ENCODE results near the gene KCNJ18.
"Not testable (repeated sequence)": the region's sequence is repeated elsewhere in the genome, so short reads cannot be mapped to it uniquely, and the experiment has no call there.

KCNJ18 gene

DNA sequence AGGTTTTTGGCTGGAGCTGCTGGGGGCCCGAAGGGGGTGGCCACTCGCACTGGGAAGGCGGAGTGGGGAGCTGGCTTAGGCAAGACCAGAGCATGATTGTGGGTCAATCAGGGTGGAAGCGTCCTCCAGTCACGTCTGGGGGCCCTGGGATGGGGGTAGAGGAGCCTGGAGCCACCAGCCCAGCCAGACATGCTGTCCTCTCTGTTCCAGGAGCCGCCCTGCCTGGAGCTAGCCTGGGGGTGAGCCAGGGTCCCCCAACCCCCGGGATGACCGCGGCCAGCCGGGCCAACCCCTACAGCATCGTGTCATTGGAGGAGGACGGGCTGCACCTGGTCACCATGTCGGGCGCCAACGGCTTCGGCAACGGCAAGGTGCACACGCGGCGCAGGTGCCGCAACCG lies 10.2 kb downstream of the KCNJ18 start:
- DNase-seq (ENCODE audit: low read depth in 2 of 2, low spot score in 1 of 2) = not testable (repeated sequence)

DNA sequence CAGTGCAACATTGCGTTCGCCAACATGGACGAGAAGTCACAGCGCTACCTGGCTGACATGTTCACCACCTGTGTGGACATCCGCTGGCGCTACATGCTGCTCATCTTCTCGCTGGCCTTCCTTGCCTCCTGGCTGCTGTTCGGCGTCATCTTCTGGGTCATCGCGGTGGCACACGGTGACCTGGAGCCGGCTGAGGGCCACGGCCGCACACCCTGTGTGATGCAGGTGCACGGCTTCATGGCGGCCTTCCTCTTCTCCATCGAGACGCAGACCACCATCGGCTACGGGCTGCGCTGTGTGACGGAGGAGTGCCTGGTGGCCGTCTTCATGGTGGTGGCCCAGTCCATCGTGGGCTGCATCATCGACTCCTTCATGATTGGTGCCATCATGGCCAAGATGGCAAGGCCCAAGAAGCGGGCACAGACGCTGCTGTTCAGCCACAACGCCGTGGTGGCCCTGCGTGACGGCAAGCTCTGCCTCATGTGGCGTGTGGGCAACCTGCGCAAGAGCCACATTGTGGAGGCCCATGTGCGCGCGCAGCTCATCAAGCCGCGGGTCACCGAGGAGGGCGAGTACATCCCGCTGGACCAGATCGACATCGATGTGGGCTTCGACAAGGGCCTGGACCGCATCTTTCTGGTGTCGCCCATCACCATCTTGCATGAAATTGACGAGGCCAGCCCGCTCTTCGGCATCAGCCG lies 10.8 kb downstream of the KCNJ18 start:
- not testable (repeated sequence) for DNase-seq (ENCODE audit: low read depth in 2 of 2, low spot score in 1 of 2)

DNA sequence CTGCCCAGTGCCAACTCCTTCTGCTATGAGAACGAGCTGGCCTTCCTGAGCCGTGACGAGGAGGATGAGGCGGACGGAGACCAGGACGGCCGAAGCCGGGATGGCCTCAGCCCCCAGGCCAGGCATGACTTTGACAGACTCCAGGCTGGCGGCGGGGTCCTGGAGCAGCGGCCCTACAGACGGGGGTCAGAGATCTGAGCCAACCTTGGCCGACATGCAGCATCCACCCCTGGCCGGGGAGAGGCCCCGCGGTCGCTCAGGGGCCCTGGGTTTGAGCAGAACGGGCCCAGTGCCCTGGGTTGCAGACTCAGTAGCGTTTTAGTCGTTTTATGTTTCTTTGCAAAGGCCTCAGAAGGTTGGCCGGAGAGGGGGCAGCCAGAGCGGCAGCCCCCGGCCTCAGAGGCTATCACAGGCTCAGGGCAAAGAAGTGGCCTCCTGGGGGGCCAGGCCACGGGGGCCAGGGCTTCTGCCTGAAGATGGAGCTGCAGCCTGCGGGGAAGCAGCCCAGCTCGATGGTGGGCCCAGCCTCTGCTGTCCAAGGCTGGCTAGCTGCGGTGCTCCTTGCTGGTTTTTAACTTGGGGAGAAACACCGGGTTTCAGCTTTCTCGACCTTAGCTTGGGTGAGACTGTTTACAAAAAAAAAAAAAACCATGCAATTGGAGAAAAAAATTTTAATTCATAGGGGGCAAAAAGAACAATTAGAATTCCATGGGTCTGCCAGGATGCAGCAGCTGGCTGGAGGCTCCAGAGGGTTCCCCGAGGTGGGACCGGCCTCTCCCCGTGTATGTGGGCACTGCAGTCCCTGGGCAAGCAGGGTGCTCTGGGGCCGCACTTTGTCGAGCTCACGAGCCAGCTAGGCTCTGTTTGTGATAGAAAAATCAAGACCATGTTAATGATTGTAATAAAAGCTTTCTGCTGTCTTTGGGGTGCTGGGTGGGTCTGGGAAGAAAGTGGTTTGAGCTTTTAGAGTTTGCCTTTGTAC lies 11.9 kb downstream of the KCNJ18 start:
- not testable (repeated sequence) for DNase-seq (ENCODE audit: low read depth in 2 of 2, low spot score in 1 of 2)

DNA sequence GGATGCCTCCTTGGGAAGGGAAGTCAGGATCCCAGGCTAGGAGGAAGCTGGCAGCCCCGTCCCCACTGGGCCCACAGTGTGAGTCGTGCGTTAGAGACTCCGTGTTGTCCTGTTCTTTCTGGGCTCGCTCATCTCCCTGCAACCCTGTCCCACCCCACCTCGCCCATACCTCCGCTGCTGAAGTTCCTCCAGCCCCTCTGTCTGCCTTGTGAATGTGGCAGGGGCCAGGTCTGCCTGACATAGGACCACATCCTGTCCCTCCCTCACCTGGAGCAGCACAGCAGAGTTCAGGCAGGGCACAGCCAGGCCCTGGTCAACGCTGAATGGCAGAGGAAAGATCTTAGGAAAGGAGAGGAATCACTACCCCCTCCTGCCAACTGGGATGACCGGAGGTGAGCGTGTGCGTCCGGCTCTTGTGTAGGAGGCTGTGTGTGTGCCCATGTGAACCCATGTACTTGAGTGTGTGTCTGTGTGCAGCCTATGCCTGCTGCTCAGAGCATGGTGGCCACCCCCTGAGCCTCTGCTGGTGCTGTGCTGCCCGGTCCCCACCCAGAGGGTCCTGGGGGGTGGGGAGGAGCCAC lies 12.8 kb downstream of the KCNJ18 start:
- no peak for DNase-seq (ENCODE audit: low read depth in 2 of 2, low spot score in 1 of 2)

DNA sequence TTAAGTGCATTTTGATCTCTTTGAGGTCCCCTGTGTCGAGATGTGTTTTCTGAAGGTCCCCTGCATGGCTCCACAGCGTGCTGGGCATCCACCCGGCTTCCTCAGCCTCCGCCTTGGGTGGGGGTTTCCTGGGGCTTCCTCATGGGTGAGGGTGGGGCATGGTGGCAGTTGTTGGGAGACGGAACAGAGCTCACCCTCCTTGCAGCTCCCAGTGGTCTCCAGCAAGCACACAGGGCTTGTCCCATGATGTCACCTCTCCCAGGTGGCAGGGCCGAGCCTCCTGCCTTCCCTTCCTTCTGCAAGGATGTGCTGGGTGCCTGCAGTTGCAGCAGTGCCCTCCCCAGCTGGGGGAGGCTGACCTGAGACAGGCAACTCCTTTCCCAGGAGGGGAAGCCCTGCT lies 13.4 kb downstream of the KCNJ18 start:
- DNase-seq (ENCODE audit: low read depth in 2 of 2, low spot score in 1 of 2) = not testable (repeated sequence)

DNA sequence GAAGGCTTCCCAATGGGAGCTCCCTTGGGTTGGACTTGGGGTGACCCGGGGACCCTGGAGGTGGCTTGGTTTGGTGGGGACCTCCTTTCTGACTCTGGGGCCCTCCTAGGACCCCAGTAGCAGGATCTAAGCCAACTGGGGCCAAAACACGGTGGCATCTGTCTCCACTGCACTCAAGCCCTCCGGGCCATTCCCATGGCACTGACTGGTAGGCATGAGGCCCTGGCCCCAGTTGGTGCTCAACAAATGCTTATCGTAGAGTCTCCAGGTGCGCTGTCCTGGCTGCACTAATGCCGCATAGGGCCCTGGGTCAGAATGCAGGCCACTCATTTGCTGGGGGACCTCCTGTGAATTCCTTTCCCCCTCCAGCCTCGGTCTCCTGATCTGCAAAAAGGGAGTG lies 14.2 kb downstream of the KCNJ18 start:
- DNase-seq (ENCODE audit: low read depth in 2 of 2, low spot score in 1 of 2) = not testable (repeated sequence)

DNA sequence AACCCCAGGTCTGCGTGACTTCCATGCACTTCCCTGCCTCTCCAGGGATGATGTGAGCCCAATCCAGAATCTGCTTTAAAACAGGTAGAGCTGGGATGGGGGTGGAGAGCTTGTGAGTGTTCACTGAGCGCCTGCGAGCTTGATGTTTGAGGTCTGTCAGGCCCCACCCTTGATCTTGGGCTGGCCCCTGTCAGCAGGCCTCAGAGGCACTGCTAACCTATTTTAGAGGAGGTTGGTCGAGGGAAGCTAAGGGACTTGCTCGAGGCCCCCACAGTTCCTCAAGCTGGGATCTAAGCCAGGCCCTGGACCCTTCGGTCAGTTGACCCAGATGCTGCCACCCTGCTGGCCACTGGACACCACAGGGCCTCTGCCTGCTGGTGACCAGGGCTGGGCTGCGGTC lies 14.8 kb downstream of the KCNJ18 start:
- DNase-seq (ENCODE audit: low read depth in 2 of 2, low spot score in 1 of 2) = not testable (repeated sequence)

DNA sequence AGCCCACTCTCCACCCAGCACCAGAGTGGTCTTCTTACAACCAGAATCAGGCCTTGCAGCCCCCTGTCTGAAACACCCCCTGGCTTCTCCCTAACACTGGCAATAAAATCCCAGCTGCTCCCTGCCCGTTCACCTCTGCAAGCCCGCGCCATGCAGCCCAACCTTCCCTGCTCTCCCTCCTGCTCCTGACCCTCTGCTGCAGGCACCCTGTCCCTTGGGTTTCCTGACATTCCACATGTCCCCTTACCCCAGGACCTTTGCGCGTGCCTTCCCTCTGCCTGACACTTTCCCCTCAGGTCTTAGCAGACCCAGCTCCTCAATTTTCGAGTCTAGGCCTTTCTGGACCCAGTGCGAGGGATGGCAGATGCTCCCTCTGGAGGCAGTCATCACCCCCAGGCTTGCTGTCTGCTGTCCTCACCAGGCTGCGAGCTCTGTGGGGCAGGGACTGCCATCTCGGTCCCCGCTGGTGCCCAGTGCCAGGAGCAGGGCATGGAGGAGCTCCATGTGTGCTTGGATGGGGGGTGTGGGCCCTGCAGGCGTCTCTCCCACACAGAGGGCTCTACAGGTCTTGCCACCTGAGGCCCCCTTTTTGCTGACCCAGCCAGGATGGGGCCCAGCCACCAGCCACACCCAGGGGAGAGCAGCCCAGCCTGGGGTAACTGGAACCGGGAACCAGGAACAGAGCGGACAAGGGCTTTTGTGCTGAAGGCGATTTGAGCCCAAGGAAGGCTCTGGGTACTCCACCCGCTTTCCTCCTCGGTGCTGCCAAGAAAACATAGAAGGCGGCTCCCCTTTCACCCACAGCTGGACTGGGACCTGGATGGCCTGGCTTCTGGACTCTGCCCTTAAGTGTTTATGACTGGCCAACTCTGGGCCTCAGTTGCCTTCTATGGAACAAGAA lies 15.6 kb downstream of the KCNJ18 start:
- not testable (repeated sequence) for DNase-seq (ENCODE audit: low read depth in 2 of 2, low spot score in 1 of 2)

DNA sequence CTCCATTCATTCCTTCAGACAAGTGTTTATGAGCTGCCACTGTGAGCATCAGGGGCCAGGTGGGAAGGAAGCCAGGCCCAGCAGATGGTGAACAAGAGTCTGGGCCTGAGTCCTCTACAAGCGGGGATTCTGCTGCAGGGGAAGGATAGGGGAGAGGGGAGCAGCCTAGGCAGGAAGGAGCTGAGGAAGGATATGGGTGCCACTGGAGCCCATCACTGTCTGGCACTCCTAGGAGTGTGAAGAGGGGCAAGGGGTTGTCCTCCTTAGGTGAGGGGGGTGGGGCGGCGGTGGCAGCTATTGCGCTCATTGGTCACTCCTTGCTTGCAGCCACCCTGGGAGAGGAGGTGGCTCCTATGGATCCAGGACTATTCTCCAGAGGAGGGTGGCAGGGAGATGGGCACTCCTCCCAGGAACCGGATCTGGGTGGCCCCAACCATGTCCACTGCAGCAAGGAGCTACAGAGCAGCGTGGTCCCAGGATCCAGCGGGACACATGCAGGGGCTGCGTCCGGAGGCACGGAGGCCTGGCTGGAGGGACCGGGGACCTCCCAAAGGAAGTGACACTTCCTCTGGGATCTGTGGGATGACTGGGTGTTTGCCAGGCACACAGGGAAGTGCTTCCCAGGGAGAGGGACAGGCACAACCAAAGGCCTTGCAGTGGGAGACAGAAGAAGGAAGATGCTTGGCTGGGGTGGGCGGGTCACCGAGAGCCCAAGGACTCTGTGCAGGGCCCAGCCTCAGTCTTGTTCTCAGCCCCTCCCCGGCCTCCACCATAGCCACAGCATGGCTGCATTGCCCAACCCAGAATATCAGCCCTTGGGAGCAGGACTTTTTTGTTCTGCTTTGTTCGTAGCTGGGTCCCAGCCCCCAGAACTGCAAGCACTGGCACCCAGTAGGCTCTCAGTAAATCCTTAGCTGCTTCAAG lies 16.6 kb downstream of the KCNJ18 start:
- DNase-seq (ENCODE audit: low read depth in 2 of 2, low spot score in 1 of 2) = not testable (repeated sequence)

DNA sequence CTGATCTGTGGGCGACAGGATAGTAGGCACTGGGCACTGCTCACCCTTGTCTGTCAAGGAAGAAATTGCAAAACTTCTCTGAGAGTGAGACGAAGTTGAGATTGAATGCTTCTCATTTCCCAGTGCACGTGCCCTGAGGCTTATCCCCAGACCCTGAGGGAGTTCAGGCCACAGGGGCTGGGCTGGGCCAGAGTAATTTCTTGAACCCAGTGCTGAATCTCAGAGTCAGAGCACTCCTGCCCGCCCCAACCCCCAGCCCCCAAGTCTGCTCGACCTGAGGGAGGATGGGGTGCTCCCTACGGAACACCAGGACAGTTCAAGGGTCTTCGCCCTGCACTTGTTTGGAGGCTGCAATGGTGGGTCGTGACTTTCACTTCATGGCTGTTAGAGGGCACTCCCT lies 17.7 kb downstream of the KCNJ18 start:
- DNase-seq (ENCODE audit: low read depth in 2 of 2, low spot score in 1 of 2) = not testable (repeated sequence)

DNA sequence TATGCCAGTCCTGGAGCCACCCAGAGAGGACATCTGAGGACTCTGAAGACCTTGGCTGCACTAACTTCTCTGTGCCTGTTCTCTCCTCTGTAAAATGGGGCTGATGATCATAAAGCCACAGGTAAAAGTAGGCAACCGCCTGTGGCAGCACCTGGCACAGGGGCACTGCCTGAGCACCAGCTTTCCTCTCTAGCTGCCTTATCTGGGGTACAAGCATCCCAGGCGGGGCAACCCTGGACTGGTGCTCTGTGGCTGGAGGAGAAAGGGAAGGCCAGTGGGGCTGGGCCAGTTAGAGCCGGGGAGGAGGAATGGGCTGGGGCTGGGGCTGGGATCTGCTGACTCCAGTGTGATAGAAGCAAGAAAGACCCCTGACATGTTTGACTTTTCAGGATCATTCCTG lies 18.2 kb downstream of the KCNJ18 start:
- DNase-seq (ENCODE audit: low read depth in 2 of 2, low spot score in 1 of 2) = not testable (repeated sequence)

DNA sequence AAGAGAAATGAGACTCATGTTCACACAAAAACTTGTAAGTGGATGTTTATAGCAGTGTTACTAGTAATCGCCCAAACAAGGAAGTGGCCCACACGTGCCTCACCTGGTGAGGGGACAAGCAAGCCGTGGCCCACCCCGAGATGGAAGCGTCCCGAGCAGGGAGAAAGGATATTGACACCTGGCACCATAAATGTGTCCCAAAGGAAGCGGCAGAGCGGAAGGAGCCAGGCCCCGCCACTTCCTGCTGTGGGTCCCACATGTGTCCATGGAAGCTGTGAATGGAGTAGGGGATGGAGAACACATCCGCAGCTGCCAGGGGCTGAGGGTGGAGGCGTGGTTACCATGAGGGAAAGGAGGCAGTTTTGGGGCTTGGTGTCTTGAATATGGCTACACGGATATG lies 18.9 kb downstream of the KCNJ18 start:
- no peak for DNase-seq (ENCODE audit: low read depth in 2 of 2, low spot score in 1 of 2)

DNA sequence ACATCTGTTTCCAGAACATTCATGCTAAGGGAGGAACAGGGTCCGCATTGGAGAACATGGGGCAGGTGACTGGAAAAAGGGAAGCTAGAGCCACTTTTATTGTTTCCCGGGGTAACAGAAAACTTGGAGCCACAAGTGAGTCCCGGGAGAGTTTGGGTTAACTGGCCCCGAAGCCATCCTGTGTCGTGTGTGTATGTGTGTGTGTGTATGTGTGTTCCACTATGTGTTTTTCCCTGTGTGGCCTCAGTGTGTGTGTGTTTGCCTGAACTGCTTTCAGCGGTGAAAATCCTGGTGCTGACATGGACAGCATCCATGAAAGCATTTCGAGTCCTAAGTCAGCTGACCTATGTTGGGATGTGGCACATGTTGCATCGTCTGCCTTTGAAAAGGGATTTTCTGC lies 20.7 kb downstream of the KCNJ18 start:
- DNase-seq (ENCODE audit: low read depth in 2 of 2, low spot score in 1 of 2) = not testable (repeated sequence)

DNA sequence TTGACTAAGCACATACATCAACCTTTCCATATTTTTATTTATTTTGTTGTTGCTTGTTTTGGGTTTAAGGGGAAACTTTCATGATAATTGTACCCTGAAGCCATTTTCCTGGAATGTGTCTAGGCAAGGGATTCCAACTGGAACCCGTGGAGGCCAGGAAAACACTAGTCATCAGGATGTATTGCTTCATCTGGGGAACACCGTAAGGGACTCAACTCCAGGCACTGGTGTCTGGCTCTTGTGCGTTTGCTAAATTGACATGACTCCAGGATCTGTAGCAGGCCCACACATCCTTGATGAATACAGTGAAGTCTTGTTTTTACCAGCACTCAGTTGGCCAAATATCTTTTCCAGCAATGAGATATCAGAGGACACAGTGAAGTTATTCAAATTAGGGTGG lies 21.3 kb downstream of the KCNJ18 start:
- not testable (repeated sequence) for DNase-seq (ENCODE audit: low read depth in 2 of 2, low spot score in 1 of 2)

DNA sequence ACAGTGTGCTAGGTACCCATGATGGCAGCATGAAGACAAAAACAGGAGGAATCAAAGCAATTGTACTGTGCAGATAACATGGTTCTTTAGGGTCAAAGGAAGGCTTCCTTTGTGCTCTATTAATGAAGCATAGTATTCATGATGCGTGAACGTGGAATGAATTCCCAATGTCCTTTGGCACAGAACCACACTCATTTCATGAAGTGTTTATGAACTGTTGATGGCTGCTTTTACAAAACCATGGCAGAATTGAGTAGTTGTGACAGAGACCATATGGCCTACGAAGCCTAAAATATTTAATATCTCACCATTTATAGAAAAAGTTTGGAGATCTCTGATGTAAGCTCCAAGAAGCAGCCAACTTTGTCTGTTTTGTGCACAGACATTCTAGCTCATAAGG lies 22.4 kb downstream of the KCNJ18 start:
- not testable (repeated sequence) for DNase-seq (ENCODE audit: low read depth in 2 of 2, low spot score in 1 of 2)

DNA sequence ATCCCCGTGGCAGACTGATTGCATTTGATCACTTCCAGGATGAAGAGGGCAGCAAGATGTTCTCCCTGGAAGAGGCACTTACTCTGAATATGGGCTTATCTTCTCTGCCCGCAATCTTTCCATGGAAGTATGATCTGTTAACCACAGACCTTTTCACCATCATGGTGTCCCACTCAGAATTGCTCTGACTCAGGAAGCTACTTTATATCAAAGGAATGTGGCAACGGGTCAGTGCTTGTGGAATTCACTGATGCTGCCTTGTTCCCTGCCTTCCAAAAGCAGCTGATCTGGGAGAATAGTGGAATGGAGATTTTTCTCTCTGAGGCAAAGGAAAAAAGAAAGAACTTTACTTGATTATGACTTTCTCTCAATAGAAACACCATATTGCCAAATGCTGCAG lies 23.6 kb downstream of the KCNJ18 start:
- not testable (repeated sequence) for DNase-seq (ENCODE audit: low read depth in 2 of 2, low spot score in 1 of 2)

DNA sequence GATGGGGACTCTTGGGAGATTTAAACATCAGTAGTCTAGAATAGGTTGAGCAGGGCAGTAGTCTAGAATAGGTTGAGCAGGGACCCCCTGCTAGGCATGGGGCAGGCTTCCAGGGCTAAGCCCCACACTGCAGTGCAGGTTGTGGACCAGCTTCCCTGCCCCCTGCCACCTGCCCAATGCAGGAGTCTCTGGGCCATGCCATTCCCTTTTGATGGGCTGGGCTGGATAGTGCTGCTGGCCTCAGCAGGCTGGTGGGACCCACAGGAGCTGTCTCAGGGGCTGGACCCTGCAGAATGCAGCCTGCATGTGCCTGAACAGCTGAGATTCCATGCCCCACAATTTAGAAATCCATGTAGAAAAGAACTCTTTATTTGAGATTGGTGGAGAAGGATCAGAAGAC lies 26.6 kb downstream of the KCNJ18 start:
- DNase-seq (ENCODE audit: low read depth in 2 of 2, low spot score in 1 of 2) = not testable (repeated sequence)

DNA sequence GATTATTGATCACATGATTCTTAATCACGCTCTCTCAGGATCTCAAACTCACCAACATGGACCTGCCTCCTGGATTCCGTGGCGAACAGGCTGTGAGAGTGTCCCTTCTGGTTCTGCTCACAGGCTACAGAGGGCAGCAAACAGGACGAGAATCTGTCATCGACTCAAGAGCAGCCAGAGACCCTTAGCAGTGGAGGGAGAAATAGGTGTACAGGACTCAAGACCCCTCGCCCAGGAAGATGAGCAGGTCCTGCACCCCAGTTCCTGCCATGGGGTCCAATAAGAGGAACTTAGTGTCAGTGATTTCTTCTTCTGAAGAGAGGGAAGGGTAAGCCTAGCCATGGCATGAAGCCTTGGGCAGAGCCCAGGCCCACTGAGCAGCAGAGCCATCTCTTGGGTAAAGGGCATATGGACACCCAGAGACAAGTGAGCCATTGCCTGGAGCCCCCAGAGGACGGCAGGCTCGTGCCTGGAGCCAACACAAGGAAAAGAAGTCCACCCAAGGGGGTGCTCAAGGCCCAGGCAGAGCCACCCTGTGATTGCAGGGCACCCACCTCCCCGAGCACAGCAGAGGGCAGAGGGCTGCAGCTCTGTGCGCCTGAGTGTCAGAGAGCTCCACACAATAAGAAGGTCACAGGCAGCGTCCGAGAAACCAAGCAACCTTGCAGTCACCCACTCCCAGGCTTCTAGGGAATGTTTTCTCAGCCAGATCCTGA lies 27.3 kb downstream of the KCNJ18 start:
- not testable (repeated sequence) for DNase-seq (ENCODE audit: low read depth in 2 of 2, low spot score in 1 of 2)

DNA sequence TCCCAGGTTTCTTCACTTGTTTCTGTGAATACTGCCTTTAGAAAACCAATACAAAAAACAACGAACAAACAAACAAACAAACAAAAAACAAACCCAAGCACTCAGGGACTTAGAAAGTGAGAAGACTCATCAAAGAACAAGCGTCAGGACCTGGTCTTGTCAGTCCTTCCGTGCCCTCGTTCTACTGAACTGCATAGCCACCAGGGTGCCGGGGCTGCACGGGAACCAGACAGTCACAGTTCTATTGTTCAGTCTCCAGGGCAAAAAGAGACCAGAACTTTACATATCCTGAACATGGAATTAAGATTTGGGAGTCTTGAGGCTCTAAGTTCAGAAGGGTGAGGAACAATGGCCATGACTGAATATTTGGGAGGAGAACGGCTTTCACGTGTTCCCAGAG lies 28.2 kb downstream of the KCNJ18 start:
- DNase-seq (ENCODE audit: low read depth in 2 of 2, low spot score in 1 of 2) = not testable (repeated sequence)

Measured in stimulated activated CD8-positive, alpha-beta memory T cell treated with anti-CD3 and anti-CD28 coated beads, Interleukin-4, amount 100 ng/mL, for 1 hour (primary cell).